Subcutaneous abdominal adipose tissue (tissue), 5 donors: Measurements from ENCODE around the gene GALNT7.

Experiments
- H3K27ac ChIP-seq: one replicate; pipeline ENCODE4 v1.7.0; 2013; ENCODE audit warnings: low read depth, mild to moderate bottlenecking, inconsistent platforms, low read length, moderate library complexity
- H3K27me3 ChIP-seq, 5 donors: one replicate each; pipeline ENCODE4 v1.7.0; 2013; ENCODE audit warnings: low read length in 5 of 5, inconsistent platforms in 1 of 5; ENCODE audit not compliant: control insufficient read depth in 5 of 5, insufficient read depth in 4 of 5
- H3K36me3 ChIP-seq, 5 donors: one replicate each; pipeline ENCODE4 v1.7.0; 2013; ENCODE audit warnings: low read length in 5 of 5; ENCODE audit not compliant: control insufficient read depth in 5 of 5, insufficient read depth in 5 of 5
- H3K4me1 ChIP-seq, 5 donors: one replicate each; pipeline ENCODE4 v1.7.0; 2013; ENCODE audit warnings: low read length in 5 of 5, mild to moderate bottlenecking in 3 of 5, moderate library complexity in 1 of 5; ENCODE audit not compliant: control insufficient read depth in 5 of 5, insufficient read depth in 5 of 5
- H3K4me3 ChIP-seq, 5 donors: one replicate each; pipeline ENCODE4 v1.7.0; 2013; ENCODE audit warnings: low read length in 5 of 5, low read depth in 1 of 5
- H3K9ac ChIP-seq, 5 donors: one replicate each; pipeline ENCODE4 v1.7.0; 2013; ENCODE audit warnings: low read length in 5 of 5, mild to moderate bottlenecking in 4 of 5, moderate library complexity in 3 of 5
- H3K9me3 ChIP-seq, 5 donors: one replicate each; pipeline ENCODE4 v1.7.0; 2013; ENCODE audit warnings: low read length in 5 of 5; ENCODE audit not compliant: control insufficient read depth in 5 of 5
- donor health status: healthy.
- donor health status: healthy.
- donor health status: healthy.
- donor health status: healthy.
- donor health status: healthy.

Gene GALNT7

DNA sequence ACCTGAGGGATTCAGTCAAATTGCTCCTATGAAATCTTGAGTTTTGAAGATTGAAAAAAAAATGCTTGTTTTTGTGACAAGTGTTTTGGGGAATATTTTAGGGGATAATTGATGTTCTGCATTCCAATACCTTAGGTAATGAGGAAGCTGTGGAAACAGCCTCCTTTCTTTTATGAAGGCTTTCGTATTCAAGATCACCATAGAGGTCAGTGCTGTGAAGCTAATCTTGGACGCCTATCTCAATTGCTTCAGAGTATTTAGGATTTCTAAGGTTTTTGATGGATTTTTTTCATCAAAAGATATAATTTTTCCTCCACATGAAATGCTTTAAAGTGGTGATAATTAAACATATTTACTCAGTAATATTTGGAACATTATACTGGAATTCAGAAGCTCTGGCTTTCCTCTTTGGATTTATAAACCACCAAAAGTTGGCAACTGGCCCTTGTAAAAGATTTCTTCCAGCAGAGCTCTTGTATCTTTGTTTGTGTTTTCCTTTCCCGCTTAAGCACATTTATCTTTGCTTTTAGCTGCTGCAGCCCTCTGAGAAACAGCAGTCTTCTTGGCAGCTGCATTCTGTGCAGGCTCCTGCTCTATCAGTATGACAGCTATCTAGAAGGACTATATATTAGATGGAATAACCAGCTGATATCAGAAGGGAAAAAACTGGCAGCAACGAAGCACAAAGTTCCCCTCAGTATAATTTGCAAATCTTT, 101.9 kb downstream of the GALNT7 start:
- no peak overlapping the region for H3K27ac ChIP-seq
- H3K9me3 ChIP-seq = no peaks in the 10 kb centered on the region
- no peaks in the 10 kb centered on the region for H3K36me3 ChIP-seq
- no peak overlapping the region for H3K4me3 ChIP-seq
- no peak overlapping the region for H3K9ac ChIP-seq
- H3K27me3 ChIP-seq = no peaks in the 10 kb centered on the region
- H3K4me1 ChIP-seq = no peaks in the 10 kb centered on the region

DNA sequence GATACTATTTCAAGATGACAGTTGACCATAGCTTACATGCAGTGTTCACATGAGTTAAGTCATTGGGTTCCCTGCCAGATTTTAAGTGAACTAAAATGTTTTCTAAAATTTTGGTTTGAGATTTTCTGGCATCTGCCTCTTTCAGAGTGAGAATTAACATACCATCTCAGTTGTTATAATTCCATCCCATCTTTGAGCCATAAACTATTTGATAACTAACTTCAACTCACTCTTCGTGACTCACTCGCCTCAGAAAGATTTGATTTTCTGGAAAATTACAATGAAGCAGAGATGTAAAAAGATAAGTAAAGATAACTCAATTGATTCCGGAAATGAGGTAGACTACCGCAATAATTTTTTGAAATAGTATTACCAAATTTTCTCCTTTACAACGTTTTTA, 103.7 kb downstream of the GALNT7 start:
- Histone ChIP-seq H3K9ac (no peak overlapping the region), H3K27ac (no peak overlapping the region), H3K27me3 (no peaks in the 10 kb centered on the region), H3K36me3 (no peaks in the 10 kb centered on the region), H3K4me3 (no peak overlapping the region), H3K9me3 (no peaks in the 10 kb centered on the region), H3K4me1 (no peaks in the 10 kb centered on the region)

- Histone ChIP-seq H3K4me3 (no peak overlapping the region), H3K4me1 (no peaks in the 10 kb centered on the region), H3K36me3 (no peaks in the 10 kb centered on the region), H3K9me3 (no peaks in the 10 kb centered on the region), H3K27ac (no peak overlapping the region), H3K27me3 (no peaks in the 10 kb centered on the region), H3K9ac (no peak overlapping the region)
Measured at GRCh38 chr4:173272996-173273395, 104.4 kb downstream of the GALNT7 start.

DNA sequence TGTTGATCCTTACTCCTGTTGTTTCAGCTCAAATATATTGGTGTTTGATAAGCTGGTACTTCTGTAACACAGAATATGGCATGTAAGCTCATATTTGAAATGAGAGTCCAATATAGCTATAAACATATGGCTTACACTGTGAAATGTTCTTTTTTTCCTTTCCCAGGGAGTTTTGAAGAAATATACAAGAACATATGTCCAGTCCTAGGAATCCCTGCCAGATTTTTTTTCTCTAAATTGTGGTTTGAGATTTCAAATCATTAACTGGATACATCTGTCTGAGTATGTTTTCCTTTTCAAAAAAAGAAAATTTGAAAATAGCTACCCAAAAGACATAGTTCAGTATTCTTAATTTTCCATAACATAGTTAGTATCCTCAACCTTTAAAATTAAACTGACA, 105.3 kb downstream of the GALNT7 start:
- Histone ChIP-seq H3K9me3 (no peaks in the 10 kb centered on the region), H3K4me1 (no peaks in the 10 kb centered on the region), H3K9ac (no peak overlapping the region), H3K27me3 (no peaks in the 10 kb centered on the region), H3K4me3 (no peak overlapping the region), H3K36me3 (no peaks in the 10 kb centered on the region), H3K27ac (no peak overlapping the region)

- Histone ChIP-seq H3K4me3 (no peak overlapping the region), H3K27me3 (no peaks in the 10 kb centered on the region), H3K36me3 (no peaks in the 10 kb centered on the region), H3K9ac (no peak overlapping the region), H3K4me1 (no peaks in the 10 kb centered on the region), H3K27ac (no peak overlapping the region), H3K9me3 (no peaks in the 10 kb centered on the region)
Measured at GRCh38 chr4:173274744-173275143, 106.1 kb downstream of the GALNT7 start.

GRCh38 chr4:173275150-173275549, 106.5 kb downstream of the GALNT7 start:
- H3K4me3 ChIP-seq = no peak overlapping the region
- H3K27me3 ChIP-seq = no peaks in the 10 kb centered on the region
- no peaks in the 10 kb centered on the region for H3K36me3 ChIP-seq
- no peak overlapping the region for H3K27ac ChIP-seq
- H3K4me1 ChIP-seq = no peaks in the 10 kb centered on the region
- H3K9ac ChIP-seq = no peak overlapping the region
- H3K9me3 ChIP-seq = no peaks in the 10 kb centered on the region

- no peak overlapping the region for H3K9ac ChIP-seq
- no peak overlapping the region for H3K4me3 ChIP-seq
- no peaks in the 10 kb centered on the region for H3K27me3 ChIP-seq
- H3K27ac ChIP-seq = no peak overlapping the region
- H3K9me3 ChIP-seq = peaks cover 0 to 6% (median 3%) of the 10 kb centered on the region in 5 donors
- no peaks in the 10 kb centered on the region for H3K4me1 ChIP-seq
- no peaks in the 10 kb centered on the region for H3K36me3 ChIP-seq
Measured at GRCh38 chr4:173277340-173277739, 108.7 kb downstream of the GALNT7 start.

GRCh38 chr4:173280998-173281397, 112.4 kb downstream of the GALNT7 start:
- H3K9me3 ChIP-seq = peaks cover 5 to 32% (median 22%) of the 10 kb centered on the region in 5 donors
- H3K4me1 ChIP-seq = no peaks in the 10 kb centered on the region
- H3K27me3 ChIP-seq = no peaks in the 10 kb centered on the region
- H3K36me3 ChIP-seq = no peaks in the 10 kb centered on the region
- H3K9ac ChIP-seq = no peak overlapping the region
- H3K27ac ChIP-seq = no peak overlapping the region
- no peak overlapping the region for H3K4me3 ChIP-seq

GRCh38 chr4:173281406-173282255, 113.0 kb downstream of the GALNT7 start:
- H3K9ac ChIP-seq = no peak overlapping the region
- H3K9me3 ChIP-seq = peaks cover 5 to 35% (median 22%) of the 10 kb centered on the region in 5 donors
- H3K36me3 ChIP-seq = no peaks in the 10 kb centered on the region
- no peak overlapping the region for H3K27ac ChIP-seq
- H3K27me3 ChIP-seq = no peaks in the 10 kb centered on the region
- H3K4me3 ChIP-seq = no peak overlapping the region
- H3K4me1 ChIP-seq = no peaks in the 10 kb centered on the region

- H3K4me1 ChIP-seq = no peaks in the 10 kb centered on the region
- peaks cover 5 to 37% (median 24%) of the 10 kb centered on the region in 5 donors for H3K9me3 ChIP-seq
- H3K27ac ChIP-seq = no peak overlapping the region
- H3K9ac ChIP-seq = no peak overlapping the region
- H3K36me3 ChIP-seq = no peaks in the 10 kb centered on the region
- no peaks in the 10 kb centered on the region for H3K27me3 ChIP-seq
- no peak overlapping the region for H3K4me3 ChIP-seq
Measured at GRCh38 chr4:173282256-173282562, 113.6 kb downstream of the GALNT7 start.
